Esophagus muscularis mucosa (tissue), 4 donors: ENCODE data around the gene NTHL1. TPM values are rescaled to one million over a fixed set of nuclear protein-coding genes. Genes with fewer than 3 reads are reported as not detected.

Experiments
- DNase-seq: peaks from one replicate; pipeline ENCODE4 v3.0.0-alpha.2; 2017; ENCODE audit errors: extremely low spot score
- H3K27ac ChIP-seq, 4 donors: fragments of 200-600 bp; sonication (generic); replicated peaks in 1 of 4; 1 replicate in 3 of 4; 2 replicates in 1 of 4; pipeline ENCODE4 v1.5.1; 2016 to 2019; ENCODE audit warnings: mild to moderate bottlenecking in 1 of 4
- H3K27me3 ChIP-seq, 4 donors: fragments of 200-600 bp; sonication (generic); one replicate each; pipeline versions ENCODE4 v1.5.1 to v1.6.0; 2016 to 2019
- H3K36me3 ChIP-seq, 4 donors: fragments of 200-600 bp; sonication (generic); one replicate each; pipeline ENCODE4 v1.5.1; 2016 to 2019
- H3K4me1 ChIP-seq, 4 donors: fragments of 200-600 bp; sonication (generic); one replicate each; pipeline ENCODE4 v1.5.1; 2016 to 2019
- H3K4me3 ChIP-seq, 4 donors: fragments of 200-600 bp; sonication (generic); 1 replicate in 2 of 4; 2 replicates in 2 of 4; pipeline ENCODE4 v1.5.1; 2016 to 2019; ENCODE audit warnings: mild to moderate bottlenecking in 4 of 4, moderate library complexity in 1 of 4
- H3K9me3 ChIP-seq, 4 donors: fragments of 200-600 bp; sonication (generic); 1 replicate in 3 of 4; 2 replicates in 1 of 4; pipeline ENCODE4 v1.5.1; 2016 to 2019
- EP300 ChIP-seq: sonication (generic); formaldehyde crosslinking; IDR thresholded peaks from one replicate; pipeline ENCODE4 v1.6.1; 2017; ENCODE audit warnings: antibody characterized with exemption
- POLR2A ChIP-seq: fragments of 450-650 bp; IDR thresholded peaks from one replicate; pipeline ENCODE4 v1.6.1; 2017; ENCODE audit warnings: antibody characterized with exemption, moderate library complexity, mild to moderate bottlenecking, low read depth
- POLR2AphosphoS5 ChIP-seq, 2 donors: sonication (generic); formaldehyde crosslinking; IDR thresholded peaks; one replicate each; pipeline ENCODE4 v1.6.1; 2017; ENCODE audit warnings: antibody characterized with exemption in 2 of 2
- WGBS: methylation state at CpG from one replicate; pipeline ENCODE4 v1.1.5; 2018; 5-methylcytosine and 5-hydroxymethylcytosine counted together
- intact Hi-C: fragments of 100-400 bp; cut with DNase I; formaldehyde crosslinking; loops from one replicate; pipeline ENCODE4 v1.15.1; 2023
- total RNA-seq, 4 donors: library from RNA; depleted of rRNA; stranded (reverse); fragments of >200 nt; gene quantifications; one replicate each; pipeline versions ENCODE4 v1.1.0 to v1.2.1, GENCODE V29; 2016
- TF ChIP-seq, protein P1 (sequence below), 3 experiments: fragments of 200-600 bp in 2 of 3; fragments of 450-650 bp in 1 of 3; sonication (generic) in 2 of 3; IDR thresholded peaks; one replicate each; pipeline ENCODE4 v1.5.1; 2017 to 2019; ENCODE audit warnings: antibody characterized with exemption in 3 of 3, mild to moderate bottlenecking in 2 of 3, moderate library complexity in 1 of 3

NTHL1 gene
- total RNA-seq, 4 donors from 2014 or later, result 11.8 to 25.2 (median 18.9) TPM

DNA sequence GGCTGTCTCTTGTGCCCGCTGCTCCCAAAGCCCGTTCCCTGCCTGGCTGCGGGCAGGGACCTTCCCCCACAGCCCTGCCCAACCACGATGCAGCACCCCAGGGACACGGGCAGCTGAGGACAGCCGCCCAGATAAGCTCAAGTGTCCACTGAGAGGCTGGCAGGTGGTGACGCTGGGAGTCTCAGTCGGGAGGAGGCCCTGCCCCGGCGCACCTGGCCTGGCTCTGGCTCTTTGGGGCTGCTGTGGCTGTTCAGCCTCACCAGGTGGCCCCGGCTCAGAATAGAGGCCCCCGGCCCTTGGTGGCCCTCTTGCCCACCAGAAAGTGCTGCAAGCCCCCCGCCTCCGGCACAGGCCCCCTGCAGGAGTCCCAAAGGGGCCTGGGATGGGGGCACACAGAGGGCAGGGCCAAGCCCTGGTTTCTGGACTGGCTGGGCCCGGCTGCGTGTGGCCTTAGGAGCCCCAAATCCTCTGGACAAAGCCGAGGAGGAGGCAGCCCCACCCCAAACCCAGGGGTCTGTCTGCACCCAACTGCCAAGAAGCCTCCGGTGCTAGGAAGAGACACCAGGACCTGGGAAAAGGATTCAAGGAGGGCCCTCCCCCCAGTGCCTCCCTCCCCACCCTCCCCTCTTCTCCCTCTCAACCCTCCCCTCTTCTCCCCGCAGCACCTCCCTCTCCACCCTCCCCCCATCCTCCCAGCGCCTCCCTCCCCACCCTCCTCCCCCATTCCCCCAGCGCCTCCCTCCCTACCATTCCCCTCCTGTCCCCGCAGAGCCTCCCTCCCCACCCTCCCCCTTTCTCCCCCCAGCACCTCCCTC lies 5.3 kb downstream of the NTHL1 start:
- DNase-seq, result no peak
- Histone ChIP-seq H3K27me3 (no peaks in the 10 kb centered on the region), H3K36me3 (peaks cover 0 to 27% (median 16%) of the 10 kb centered on the region in 4 donors), H3K4me3 (no peak overlapping the region), H3K9me3 (no peaks in the 10 kb centered on the region), H3K4me1 (peaks cover 80 to 93% (median 89%) of the 10 kb centered on the region in 4 donors), H3K27ac (peak overlapping the region in 1 of 4 donors; percentile 9)
- no peak for TF ChIP-seq POLR2A
- TF ChIP-seq, protein P1, sequence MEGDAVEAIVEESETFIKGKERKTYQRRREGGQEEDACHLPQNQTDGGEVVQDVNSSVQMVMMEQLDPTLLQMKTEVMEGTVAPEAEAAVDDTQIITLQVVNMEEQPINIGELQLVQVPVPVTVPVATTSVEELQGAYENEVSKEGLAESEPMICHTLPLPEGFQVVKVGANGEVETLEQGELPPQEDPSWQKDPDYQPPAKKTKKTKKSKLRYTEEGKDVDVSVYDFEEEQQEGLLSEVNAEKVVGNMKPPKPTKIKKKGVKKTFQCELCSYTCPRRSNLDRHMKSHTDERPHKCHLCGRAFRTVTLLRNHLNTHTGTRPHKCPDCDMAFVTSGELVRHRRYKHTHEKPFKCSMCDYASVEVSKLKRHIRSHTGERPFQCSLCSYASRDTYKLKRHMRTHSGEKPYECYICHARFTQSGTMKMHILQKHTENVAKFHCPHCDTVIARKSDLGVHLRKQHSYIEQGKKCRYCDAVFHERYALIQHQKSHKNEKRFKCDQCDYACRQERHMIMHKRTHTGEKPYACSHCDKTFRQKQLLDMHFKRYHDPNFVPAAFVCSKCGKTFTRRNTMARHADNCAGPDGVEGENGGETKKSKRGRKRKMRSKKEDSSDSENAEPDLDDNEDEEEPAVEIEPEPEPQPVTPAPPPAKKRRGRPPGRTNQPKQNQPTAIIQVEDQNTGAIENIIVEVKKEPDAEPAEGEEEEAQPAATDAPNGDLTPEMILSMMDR (IDR thresholded peaks at IDR 0.05), result no peak
- TF ChIP-seq POLR2AphosphoS5 (IDR thresholded peaks at IDR 0.05), result no peak
- no peak for TF ChIP-seq EP300
- WGBS, result 73% methylated on average over 18 of the region's 22 CpGs
- intact Hi-C loops, result no loop called here

DNA sequence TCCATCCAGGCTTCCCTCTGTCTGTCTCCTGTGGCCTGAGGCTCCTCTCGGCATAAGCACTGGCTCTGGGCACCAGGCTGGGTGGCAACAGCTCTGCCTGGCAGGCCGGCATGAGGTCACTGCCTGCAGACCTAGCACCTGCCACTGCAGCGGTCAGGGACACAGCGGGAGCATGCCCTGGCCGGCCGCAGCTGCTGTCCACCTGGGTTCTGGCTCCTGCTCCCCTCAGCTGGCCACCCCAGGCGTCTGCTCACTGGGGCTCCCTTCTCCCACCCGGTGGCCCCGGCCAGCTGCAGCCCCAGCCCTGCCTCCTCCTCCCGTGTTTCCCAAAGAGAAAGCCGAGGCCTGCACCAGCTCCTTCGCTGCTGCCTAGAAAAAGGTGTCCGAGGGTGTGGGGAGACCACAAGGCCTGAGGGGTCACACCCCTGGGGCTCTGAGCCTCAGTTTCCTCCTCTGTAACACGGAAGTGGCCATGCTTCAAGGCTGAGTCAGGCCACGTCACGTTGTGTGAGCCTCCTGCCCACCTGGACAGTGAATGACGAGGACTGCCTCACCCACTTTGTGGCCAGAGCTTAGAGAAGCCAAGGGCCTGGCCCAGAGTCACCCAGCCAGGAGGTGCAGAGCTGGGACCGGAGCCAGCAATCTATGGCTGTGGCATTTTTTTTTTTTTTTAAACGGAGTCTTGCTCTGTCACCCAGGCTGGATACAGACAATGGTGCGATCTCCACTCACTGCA lies 6.7 kb downstream of the NTHL1 start:
- Histone ChIP-seq H3K27ac (peak overlapping the region; percentile 52 to 92 (median 83)), H3K9me3 (no peaks in the 10 kb centered on the region), H3K27me3 (no peaks in the 10 kb centered on the region), H3K36me3 (peaks cover 0 to 38% (median 24%) of the 10 kb centered on the region in 4 donors), H3K4me1 (peaks cover 80 to 93% (median 90%) of the 10 kb centered on the region in 4 donors), H3K4me3 (no peak overlapping the region)
- TF ChIP-seq EP300 (no peak), POLR2A (no peak), POLR2AphosphoS5 (IDR thresholded peaks at IDR 0.05) (no peak)
- TF ChIP-seq, protein P1 (IDR thresholded peaks at IDR 0.05), result no peak
- intact Hi-C loops, result no loop called here
- no peak for DNase-seq
- 76% methylated on average over 7 of the region's 20 CpGs for WGBS

GRCh38 chr16:2040041-2040786 lies 7.4 kb downstream of the NTHL1 start:
- intact Hi-C loops, result no loop called here
- Histone ChIP-seq H3K27ac (peak overlapping the region; percentile 83 to 92 (median 86)), H3K4me1 (peaks cover 84 to 93% (median 92%) of the 10 kb centered on the region in 4 donors), H3K9me3 (no peaks in the 10 kb centered on the region), H3K4me3 (no peak overlapping the region), H3K27me3 (no peaks in the 10 kb centered on the region), H3K36me3 (peaks cover 0 to 43% (median 24%) of the 10 kb centered on the region in 4 donors)
- 80% methylated on average over 5 of the region's 24 CpGs for WGBS
- DNase-seq, result no peak
- TF ChIP-seq POLR2AphosphoS5 (IDR thresholded peaks at IDR 0.05) (no peak), EP300 (no peak), POLR2A (no peak)
- TF ChIP-seq, protein P1 (IDR thresholded peaks at IDR 0.05), result no peak

GRCh38 chr16:2039274-2040031 lies 8.2 kb downstream of the NTHL1 start:
- 43% methylated on average over 19 of the region's 29 CpGs for WGBS
- Histone ChIP-seq H3K36me3 (peaks cover 0 to 50% (median 22%) of the 10 kb centered on the region in 4 donors), H3K27me3 (no peaks in the 10 kb centered on the region), H3K9me3 (no peaks in the 10 kb centered on the region), H3K4me1 (peaks cover 89 to 94% (median 92%) of the 10 kb centered on the region in 4 donors), H3K4me3 (peak overlapping the region in 2 of 4 donors; percentile 19 to 20), H3K27ac (peak overlapping the region; percentile 83 to 92 (median 86))
- intact Hi-C loops, result no loop called here
- peak; percentile 94 for DNase-seq
- TF ChIP-seq, protein P1 (IDR thresholded peaks at IDR 0.05), result no peak
- no peak for TF ChIP-seq POLR2A
- TF ChIP-seq EP300, result no peak
- TF ChIP-seq POLR2AphosphoS5 (IDR thresholded peaks at IDR 0.05), result peak; percentile 51 to 60
